LNCaP clone FGC (cell line): ENCODE data around the gene QPCT.

Experiments used
- DNase-seq: peaks from one replicate; pipeline ENCODE4 v3.0.0-alpha.2; 2011; ENCODE audit warnings: low read depth
- H3K4me3 ChIP-seq: 2 replicates; pipeline ENCODE4 v1.5.1; 2011; ENCODE audit warnings: mild to moderate bottlenecking, low read depth, low read length, control low read depth
- TF ChIP-seq, protein P1 (sequence below): IDR thresholded peaks from 2 replicates; pipeline ENCODE4 v1.5.1; 2012; ENCODE audit warnings: mild to moderate bottlenecking; ENCODE audit not compliant: control insufficient read depth, insufficient read depth; ENCODE audit errors: extremely low read depth

The QPCT gene

DNA sequence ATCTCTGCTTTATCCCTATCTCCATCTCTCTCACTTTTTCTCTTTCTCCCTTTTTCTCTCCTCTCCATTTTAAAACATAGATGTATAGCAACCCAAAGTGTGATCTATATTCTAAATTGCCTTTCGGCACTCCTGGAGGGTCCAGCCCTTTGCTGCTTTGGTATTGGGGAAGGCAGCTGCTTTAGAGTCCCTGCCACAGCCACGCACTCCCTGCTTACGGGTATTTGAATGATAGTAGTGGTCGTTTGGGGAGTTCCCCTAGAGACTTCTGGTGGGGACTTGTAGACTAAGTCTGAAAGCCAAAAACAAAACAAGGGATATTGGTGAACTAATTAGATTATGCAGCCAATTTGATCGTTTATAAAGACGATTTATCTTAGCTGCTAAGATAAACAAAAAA is 11.9 kb downstream of the QPCT start:
- TF ChIP-seq, protein P1, sequence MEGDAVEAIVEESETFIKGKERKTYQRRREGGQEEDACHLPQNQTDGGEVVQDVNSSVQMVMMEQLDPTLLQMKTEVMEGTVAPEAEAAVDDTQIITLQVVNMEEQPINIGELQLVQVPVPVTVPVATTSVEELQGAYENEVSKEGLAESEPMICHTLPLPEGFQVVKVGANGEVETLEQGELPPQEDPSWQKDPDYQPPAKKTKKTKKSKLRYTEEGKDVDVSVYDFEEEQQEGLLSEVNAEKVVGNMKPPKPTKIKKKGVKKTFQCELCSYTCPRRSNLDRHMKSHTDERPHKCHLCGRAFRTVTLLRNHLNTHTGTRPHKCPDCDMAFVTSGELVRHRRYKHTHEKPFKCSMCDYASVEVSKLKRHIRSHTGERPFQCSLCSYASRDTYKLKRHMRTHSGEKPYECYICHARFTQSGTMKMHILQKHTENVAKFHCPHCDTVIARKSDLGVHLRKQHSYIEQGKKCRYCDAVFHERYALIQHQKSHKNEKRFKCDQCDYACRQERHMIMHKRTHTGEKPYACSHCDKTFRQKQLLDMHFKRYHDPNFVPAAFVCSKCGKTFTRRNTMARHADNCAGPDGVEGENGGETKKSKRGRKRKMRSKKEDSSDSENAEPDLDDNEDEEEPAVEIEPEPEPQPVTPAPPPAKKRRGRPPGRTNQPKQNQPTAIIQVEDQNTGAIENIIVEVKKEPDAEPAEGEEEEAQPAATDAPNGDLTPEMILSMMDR: no peak

DNA sequence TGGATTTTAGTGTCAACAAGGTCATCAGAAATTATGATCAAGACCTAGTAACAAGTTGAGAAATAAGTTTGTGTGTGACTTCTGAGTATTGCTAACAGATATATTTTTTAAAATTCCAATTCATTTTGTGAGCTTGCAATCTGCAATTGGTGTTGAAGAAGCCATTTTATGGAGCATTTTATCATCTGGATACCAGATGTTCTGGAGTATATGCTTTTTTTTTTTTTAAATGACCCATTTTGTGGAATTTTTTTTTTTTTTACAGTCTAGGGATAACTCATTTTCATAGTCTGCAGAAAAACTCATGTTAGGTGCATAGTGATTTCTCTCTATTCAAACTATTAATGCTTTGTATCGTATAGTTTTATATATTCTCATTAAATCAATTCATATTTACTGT is 12.6 kb downstream of the QPCT start:
- TF ChIP-seq, protein P1: no peak
- H3K4me3 ChIP-seq: no peak overlapping the region
- no peak for DNase-seq

More for the DNA sequence above, 11.9 kb downstream of the QPCT start:
- H3K4me3 ChIP-seq: no peak overlapping the region
- no peak for DNase-seq

DNA sequence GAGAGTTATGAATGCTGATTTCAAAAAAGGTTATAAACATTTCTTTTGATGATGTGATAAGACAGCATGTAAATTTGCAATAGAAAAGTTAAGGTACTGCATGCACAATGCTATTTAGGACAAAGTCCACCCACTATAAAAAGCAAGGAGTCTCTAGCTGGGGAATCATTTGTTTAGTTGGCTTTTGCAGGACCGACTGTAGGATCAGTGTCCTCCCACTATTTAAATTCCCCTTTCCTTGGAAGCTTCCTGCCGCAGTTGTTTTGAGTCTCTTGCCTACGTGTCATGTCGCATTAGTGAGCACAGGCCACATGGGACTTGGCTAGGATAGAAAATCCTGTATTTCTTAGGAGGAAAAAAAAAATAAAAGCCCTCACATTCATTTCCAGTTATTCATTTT is 13.1 kb downstream of the QPCT start:
- H3K4me3 ChIP-seq: no peak overlapping the region
- no peak for DNase-seq
- TF ChIP-seq, protein P1: no peak

DNA sequence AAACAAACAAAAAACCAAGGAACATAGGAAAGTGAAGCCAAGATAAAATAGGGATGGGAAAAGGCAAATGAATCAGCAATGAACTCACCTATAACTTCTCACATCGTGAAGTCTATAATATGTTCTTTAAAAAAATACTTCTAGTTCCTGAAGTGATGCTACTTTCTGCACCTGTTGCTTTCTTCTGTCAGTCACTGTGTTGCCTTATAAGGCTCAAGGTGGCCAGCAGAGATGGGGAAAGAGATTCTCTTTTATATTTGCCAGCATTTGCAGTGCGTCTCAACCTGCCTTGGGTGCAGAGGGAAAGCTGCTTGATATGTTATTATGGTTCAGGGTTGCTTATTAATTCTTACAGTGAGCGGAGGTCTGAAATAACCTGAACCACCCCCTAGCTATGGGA is 14.0 kb downstream of the QPCT start:
- no peak for DNase-seq
- TF ChIP-seq, protein P1: no peak
- H3K4me3 ChIP-seq: no peak overlapping the region

DNA sequence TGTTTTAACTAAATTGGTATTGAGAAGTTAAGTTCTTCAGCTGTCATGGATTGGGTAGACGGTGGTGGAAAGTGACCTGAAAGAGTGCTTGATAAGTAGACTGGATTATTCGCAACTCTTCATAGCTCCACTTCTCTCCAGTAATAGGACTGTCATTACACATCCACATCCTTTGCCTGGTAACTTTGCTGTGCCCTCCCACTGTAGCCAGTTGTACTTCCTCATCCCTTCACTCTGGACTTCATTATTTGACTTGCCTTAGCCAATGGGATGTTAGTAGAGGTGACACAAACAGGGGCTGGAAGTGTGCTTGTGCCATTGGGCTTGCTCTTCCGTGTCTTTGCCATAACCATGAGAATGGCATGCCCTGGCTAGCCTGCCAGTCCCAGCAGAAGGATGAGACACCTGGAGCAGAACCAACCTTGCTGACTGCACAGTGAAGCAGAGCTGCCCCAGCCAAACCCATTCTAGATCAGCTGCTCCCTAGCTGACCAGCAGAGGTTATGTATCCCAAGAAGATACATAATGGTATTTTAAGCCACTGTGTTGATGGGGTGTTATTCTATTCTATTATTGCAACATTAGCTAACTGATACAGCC is 16.9 kb downstream of the QPCT start:
- H3K4me3 ChIP-seq: no peak overlapping the region
- DNase-seq: no peak
- TF ChIP-seq, protein P1: no peak

DNA sequence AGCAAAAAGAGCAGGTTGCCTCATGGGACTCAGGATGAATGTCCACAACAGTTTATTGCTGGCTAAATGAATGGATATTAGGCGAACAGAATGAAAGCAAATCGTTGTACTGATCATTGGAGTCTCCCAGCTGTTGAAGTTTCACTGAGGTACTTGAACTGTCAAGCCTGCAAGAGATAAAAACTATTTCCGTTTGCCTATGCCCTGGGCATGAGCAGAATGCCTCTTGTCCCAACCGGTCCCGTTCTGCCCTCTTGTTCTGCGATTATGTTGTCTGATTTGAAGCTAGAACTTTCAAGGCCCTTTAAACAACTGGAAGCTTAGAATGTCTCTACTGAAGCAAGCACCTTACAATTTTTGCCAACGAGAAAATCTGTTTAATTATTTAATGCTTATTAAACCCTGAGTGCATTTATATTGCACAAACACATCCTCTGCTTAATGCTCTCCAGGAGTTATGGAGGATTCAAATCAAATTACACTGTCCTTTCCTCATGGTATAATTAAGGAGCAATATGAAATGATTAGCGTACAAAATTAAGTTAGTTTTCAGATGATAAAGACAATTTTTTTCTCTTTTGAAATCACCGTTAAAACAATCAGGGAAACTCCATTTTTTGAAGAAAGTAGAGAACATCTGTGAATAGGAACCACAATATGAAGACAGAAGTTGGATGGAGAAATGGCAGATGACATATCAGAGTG is 17.7 kb downstream of the QPCT start:
- no peak for DNase-seq
- no peak overlapping the region for H3K4me3 ChIP-seq
- TF ChIP-seq, protein P1: no peak

DNA sequence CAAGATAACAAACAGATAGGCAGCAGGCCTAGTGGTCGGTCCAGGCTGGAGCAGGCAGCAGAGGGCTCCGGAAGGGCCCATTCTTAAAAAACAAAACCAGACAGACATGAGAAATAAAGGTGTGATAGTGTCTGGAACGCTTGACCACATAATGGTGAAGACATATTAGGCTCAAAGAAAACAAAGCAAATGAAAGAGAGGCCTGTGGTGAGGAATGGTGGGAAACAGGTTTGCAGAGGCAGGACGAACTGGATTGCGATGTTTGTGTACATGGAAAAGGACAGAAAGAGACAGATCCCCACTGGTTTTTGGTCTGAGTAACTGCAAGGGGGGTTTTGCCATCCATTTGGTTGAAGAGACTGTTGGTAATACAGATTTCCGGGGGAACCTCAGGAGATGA is 19.9 kb downstream of the QPCT start:
- DNase-seq: no peak
- H3K4me3 ChIP-seq: no peak overlapping the region
- TF ChIP-seq, protein P1: no peak
